Gastroesophageal sphincter (tissue), 4 donors: ENCODE data around the gene CNTN6. TPM values are rescaled to one million over a fixed set of nuclear protein-coding genes. Genes with fewer than 3 reads are reported as not detected.

ENCODE experiments used
- ATAC-seq: fragments of 150-250 bp; one replicate; pipeline ENCODE4 v1.9.1; 2016; ENCODE audit warnings: mild to moderate bottlenecking, moderate library complexity
- H3K27ac ChIP-seq, 4 donors: fragments of 200-600 bp; sonication (generic) in 3 of 4; 1 replicate in 3 of 4; 2 replicates in 1 of 4; pipeline ENCODE4 v1.5.1; 2016 to 2019
- H3K27me3 ChIP-seq: fragments of 200-600 bp; sonication (generic); one replicate; pipeline ENCODE4 v1.5.1; 2019
- H3K36me3 ChIP-seq, 2 donors: fragments of 200-600 bp; sonication (generic); one replicate each; pipeline ENCODE4 v1.5.1; 2019; ENCODE audit warnings: control low read depth in 1 of 2
- H3K4me1 ChIP-seq, 3 donors: fragments of 200-600 bp; sonication (generic); 1 replicate in 2 of 3; 2 replicates in 1 of 3; pipeline ENCODE4 v1.5.1; 2016 to 2019; ENCODE audit warnings: control low read depth in 2 of 3
- H3K4me3 ChIP-seq, 2 donors: fragments of 200-600 bp; sonication (generic); one replicate each; pipeline ENCODE4 v1.5.1; 2019; ENCODE audit warnings: mild to moderate bottlenecking in 1 of 2, moderate library complexity in 1 of 2
- H3K9me3 ChIP-seq, 3 donors: fragments of 200-600 bp; sonication (generic); one replicate each; pipeline ENCODE4 v1.5.1; 2017 to 2019; ENCODE audit warnings: control low read depth in 2 of 3
- EP300 ChIP-seq: sonication (generic); formaldehyde crosslinking; IDR thresholded peaks from one replicate; pipeline ENCODE4 v1.6.1; 2017; ENCODE audit warnings: antibody characterized with exemption, mild to moderate bottlenecking
- POLR2A ChIP-seq, 2 donors: fragments of 450-650 bp; IDR thresholded peaks; one replicate each; pipeline ENCODE4 v1.6.1; 2017; ENCODE audit warnings: antibody characterized with exemption in 2 of 2, mild to moderate bottlenecking in 2 of 2, moderate library complexity in 1 of 2
- POLR2AphosphoS5 ChIP-seq: sonication (generic); formaldehyde crosslinking; IDR thresholded peaks from one replicate; pipeline ENCODE4 v1.6.1; 2017; ENCODE audit warnings: antibody characterized with exemption
- WGBS, 2 donors: methylation state at CpG; one replicate each; pipeline ENCODE4 v1.1.5; 2018; ENCODE audit warnings: low coverage in 1 of 2; 5-methylcytosine and 5-hydroxymethylcytosine counted together
- total RNA-seq, 4 donors: library from RNA; depleted of rRNA; stranded (reverse); fragments of >200 nt; gene quantifications; one replicate each; pipeline ENCODE4 v1.1.0, GENCODE V29; 2016
- TF ChIP-seq, protein P1 (sequence below), 4 experiments: fragments of 200-600 bp in 2 of 4; fragments of 450-650 bp in 2 of 4; sonication (generic) in 1 of 4; IDR thresholded peaks; one replicate each; pipeline ENCODE4 v1.5.1; 2017 to 2019; ENCODE audit warnings: antibody characterized with exemption in 4 of 4, mild to moderate bottlenecking in 2 of 4, moderate library complexity in 2 of 4

Gene CNTN6
- total RNA-seq, 4 donors from 2014 or later, result 0.16 to 0.54 TPM; not detected in 2

- Histone ChIP-seq H3K27ac (no peak overlapping the region), H3K9me3 (no peaks in the 10 kb centered on the region), H3K4me1 (no peaks in the 10 kb centered on the region), H3K36me3 (no peaks in the 10 kb centered on the region), H3K4me3 (no peak overlapping the region), H3K27me3 (no peaks in the 10 kb centered on the region)
- ATAC-seq, result no peak
- WGBS, 2 donors, result 57 to 63% methylated on average over 2 to 3 of the region's 3 CpGs
- TF ChIP-seq POLR2AphosphoS5, result no peak
- TF ChIP-seq, protein P1, sequence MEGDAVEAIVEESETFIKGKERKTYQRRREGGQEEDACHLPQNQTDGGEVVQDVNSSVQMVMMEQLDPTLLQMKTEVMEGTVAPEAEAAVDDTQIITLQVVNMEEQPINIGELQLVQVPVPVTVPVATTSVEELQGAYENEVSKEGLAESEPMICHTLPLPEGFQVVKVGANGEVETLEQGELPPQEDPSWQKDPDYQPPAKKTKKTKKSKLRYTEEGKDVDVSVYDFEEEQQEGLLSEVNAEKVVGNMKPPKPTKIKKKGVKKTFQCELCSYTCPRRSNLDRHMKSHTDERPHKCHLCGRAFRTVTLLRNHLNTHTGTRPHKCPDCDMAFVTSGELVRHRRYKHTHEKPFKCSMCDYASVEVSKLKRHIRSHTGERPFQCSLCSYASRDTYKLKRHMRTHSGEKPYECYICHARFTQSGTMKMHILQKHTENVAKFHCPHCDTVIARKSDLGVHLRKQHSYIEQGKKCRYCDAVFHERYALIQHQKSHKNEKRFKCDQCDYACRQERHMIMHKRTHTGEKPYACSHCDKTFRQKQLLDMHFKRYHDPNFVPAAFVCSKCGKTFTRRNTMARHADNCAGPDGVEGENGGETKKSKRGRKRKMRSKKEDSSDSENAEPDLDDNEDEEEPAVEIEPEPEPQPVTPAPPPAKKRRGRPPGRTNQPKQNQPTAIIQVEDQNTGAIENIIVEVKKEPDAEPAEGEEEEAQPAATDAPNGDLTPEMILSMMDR (IDR thresholded peaks at IDR 0.05), result no peak
- TF ChIP-seq EP300, result no peak
- no peak for TF ChIP-seq POLR2A (IDR thresholded peaks at IDR 0.05)
These were observed 258.1 kb downstream of the CNTN6 start for GRCh38 chr3:1350885-1351284.

- Histone ChIP-seq H3K9me3 (no peaks in the 10 kb centered on the region), H3K4me3 (no peak overlapping the region), H3K36me3 (no peaks in the 10 kb centered on the region), H3K27me3 (no peaks in the 10 kb centered on the region), H3K27ac (no peak overlapping the region), H3K4me1 (no peaks in the 10 kb centered on the region)
- WGBS, 2 donors, result 56 to 86% methylated on average over 3 of the region's 3 CpGs
- no peak for ATAC-seq
- TF ChIP-seq POLR2A (IDR thresholded peaks at IDR 0.05), result no peak
- no peak for TF ChIP-seq POLR2AphosphoS5
- TF ChIP-seq, protein P1 (IDR thresholded peaks at IDR 0.05), result no peak
- TF ChIP-seq EP300, result no peak
These were observed 262.9 kb downstream of the CNTN6 start for GRCh38 chr3:1355691-1356090.

DNA sequence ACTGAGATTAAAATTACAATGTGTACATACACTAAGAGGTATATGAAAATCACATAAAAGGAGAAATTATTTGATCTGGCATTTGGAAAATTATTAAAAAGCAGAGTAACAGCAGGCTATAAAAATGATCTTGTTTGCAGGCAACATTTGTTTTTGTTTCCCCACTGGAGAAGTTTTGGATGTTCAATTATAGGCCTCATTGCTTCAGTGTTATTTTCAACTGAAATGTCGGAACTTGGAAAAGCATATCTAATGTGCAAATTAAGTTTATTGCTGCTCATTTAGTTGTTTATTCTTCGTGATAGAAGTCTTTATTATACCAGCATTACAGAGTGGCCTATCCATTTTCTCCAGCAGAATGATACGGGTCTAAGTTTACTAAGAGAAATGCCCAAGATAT is 263.3 kb downstream of the CNTN6 start:
- WGBS, 2 donors, result 63 to 78% methylated on average over 2 to 3 of the region's 3 CpGs
- Histone ChIP-seq H3K4me3 (no peak overlapping the region), H3K27me3 (no peaks in the 10 kb centered on the region), H3K4me1 (no peaks in the 10 kb centered on the region), H3K36me3 (no peaks in the 10 kb centered on the region), H3K27ac (no peak overlapping the region), H3K9me3 (no peaks in the 10 kb centered on the region)
- ATAC-seq, result no peak
- TF ChIP-seq POLR2AphosphoS5 (no peak), EP300 (no peak), POLR2A (IDR thresholded peaks at IDR 0.05) (no peak)
- TF ChIP-seq, protein P1 (IDR thresholded peaks at IDR 0.05), result no peak

DNA sequence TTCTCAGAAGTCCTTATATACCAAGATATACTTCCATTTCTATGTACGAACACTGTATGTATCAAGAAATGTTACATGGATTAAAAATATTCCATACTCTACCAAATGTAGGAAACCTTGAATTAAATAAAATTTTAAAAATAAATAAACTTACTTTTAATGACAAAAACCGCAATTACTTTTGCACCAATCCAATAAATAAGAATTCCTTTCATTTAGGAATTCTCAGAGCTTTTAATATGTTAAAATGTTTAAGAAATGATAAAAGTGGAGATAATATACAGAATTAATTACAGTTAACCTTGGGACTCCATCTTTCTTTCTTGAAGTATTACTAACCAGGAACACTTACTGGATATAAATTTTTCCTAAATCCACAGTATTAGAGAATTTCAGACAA is 272.7 kb downstream of the CNTN6 start:
- H3K9me3 ChIP-seq, result no peaks in the 10 kb centered on the region
- 80 to 84% methylated on average over 2 of the region's 2 CpGs for WGBS, 2 donors
- H3K36me3 ChIP-seq, result no peaks in the 10 kb centered on the region
- ATAC-seq, result no peak
- no peak overlapping the region for H3K4me3 ChIP-seq
- TF ChIP-seq, protein P1 (IDR thresholded peaks at IDR 0.05), result no peak
- TF ChIP-seq POLR2AphosphoS5, result no peak
- no peak for TF ChIP-seq POLR2A (IDR thresholded peaks at IDR 0.05)
- no peak for TF ChIP-seq EP300
- no peaks in the 10 kb centered on the region for H3K27me3 ChIP-seq
- H3K27ac ChIP-seq, result no peak overlapping the region
- no peaks in the 10 kb centered on the region for H3K4me1 ChIP-seq

DNA sequence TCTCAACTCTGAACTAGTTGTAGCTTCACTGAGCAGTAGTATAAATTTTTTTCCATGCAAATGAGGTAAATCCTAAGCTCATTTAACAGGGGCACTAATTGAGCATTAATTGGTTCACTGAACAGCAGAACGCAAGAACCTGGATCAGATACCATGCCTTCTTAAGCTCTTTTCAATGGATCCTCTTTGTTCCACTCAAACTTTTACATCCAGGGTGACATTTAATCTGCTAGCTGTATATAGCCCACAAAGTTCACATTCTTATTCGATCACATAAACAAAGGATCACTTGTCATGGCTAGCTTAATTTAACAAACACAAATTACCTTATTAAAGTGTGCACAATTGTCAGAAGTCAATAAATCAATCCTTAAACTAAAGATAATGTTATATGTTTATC is 281.6 kb downstream of the CNTN6 start:
- H3K27me3 ChIP-seq, result no peaks in the 10 kb centered on the region
- H3K4me1 ChIP-seq, result no peaks in the 10 kb centered on the region
- H3K4me3 ChIP-seq, result no peak overlapping the region
- TF ChIP-seq POLR2AphosphoS5 (no peak), EP300 (no peak), POLR2A (IDR thresholded peaks at IDR 0.05) (no peak)
- TF ChIP-seq, protein P1 (IDR thresholded peaks at IDR 0.05), result no peak
- no peaks in the 10 kb centered on the region for H3K36me3 ChIP-seq
- no peak for ATAC-seq
- WGBS, 2 donors, result 37 to 48% methylated on average over 2 of the region's 2 CpGs
- H3K27ac ChIP-seq, result no peak overlapping the region
- no peaks in the 10 kb centered on the region for H3K9me3 ChIP-seq
